ENCODE results near the gene SQSTM1. TPM values are rescaled to one million over a fixed set of nuclear protein-coding genes. Genes with fewer than 3 reads are reported as not detected.

Gene SQSTM1
- polyA plus RNA-seq, 4 donors: 135 to 217 (median 172) TPM

DNA sequence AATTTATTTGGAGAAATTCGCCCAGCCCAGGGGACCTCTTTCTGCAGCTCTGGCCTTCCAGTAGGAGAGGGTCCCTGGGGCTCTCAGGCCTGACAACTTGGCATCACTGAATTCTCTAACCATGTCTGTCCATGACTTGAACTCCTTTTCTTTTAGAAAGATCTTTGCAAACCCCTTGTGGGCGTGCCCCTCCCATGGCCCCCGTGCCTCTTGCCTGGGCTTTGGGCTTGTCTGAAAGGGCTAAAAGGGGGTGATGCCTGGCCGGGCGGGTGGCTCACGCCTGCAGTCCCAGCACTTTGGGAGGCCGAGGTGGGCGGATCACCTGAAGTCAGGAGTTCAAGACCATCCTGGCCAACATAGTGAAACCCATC is 3.2 kb upstream of the SQSTM1 start:
- Histone ChIP-seq H3K9me3 (ENCODE audit: control insufficient read depth in 2 of 2, insufficient read depth in 1 of 2, low read depth in 1 of 2, low read length in 1 of 2) (no peaks in the 10 kb centered on the region), H3K36me3 (ENCODE audit: control insufficient read depth in 3 of 3, insufficient read depth in 2 of 3, low read depth in 1 of 3, low read length in 3 of 3) (peaks cover 0 to 28% (median 0%) of the 10 kb centered on the region in 3 donors), H3K4me3 (ENCODE audit: low read depth in 1 of 3, low read length in 3 of 3) (peak overlapping the region in 2 of 3 donors; percentile 41 to 46), H3K27me3 (ENCODE audit: control insufficient read depth in 3 of 3, insufficient read depth in 3 of 3, low read length in 3 of 3) (no peaks in the 10 kb centered on the region), H3K27ac (ENCODE audit: low read depth in 1 of 3, low read length in 2 of 3) (no peak overlapping the region), H3K4me1 (ENCODE audit: control insufficient read depth in 3 of 3, insufficient read depth in 2 of 3, low read depth in 1 of 3, low read length in 2 of 3) (peaks cover 2 to 36% (median 10%) of the 10 kb centered on the region in 3 donors)
- DNase-seq (no peak), FAIRE-seq (no peak)
- WGBS, 3 donors: 79 to 88% (median 85%) methylated on average over 8 of the region's 8 CpGs

GRCh38 chr5:179817890-179818745 is 2.6 kb upstream of the SQSTM1 start:
- Histone ChIP-seq H3K36me3 (ENCODE audit: control insufficient read depth in 3 of 3, insufficient read depth in 2 of 3, low read depth in 1 of 3, low read length in 3 of 3) (peaks cover 2 to 30% (median 4%) of the 10 kb centered on the region in 3 donors), H3K27me3 (ENCODE audit: control insufficient read depth in 3 of 3, insufficient read depth in 3 of 3, low read length in 3 of 3) (no peaks in the 10 kb centered on the region), H3K9me3 (ENCODE audit: control insufficient read depth in 2 of 2, insufficient read depth in 1 of 2, low read depth in 1 of 2, low read length in 1 of 2) (no peaks in the 10 kb centered on the region), H3K4me3 (ENCODE audit: low read depth in 1 of 3, low read length in 3 of 3) (peak overlapping the region in 2 of 3 donors; percentile 28 to 35), H3K4me1 (ENCODE audit: control insufficient read depth in 3 of 3, insufficient read depth in 2 of 3, low read depth in 1 of 3, low read length in 2 of 3) (peaks cover 4 to 42% (median 10%) of the 10 kb centered on the region in 3 donors), H3K27ac (ENCODE audit: low read depth in 1 of 3, low read length in 2 of 3) (peak overlapping the region; percentile 63 to 97 (median 96))
- no peak for FAIRE-seq
- WGBS, 3 donors: 54 to 65% (median 58%) methylated on average over 13 to 14 of the region's 14 CpGs
- DNase-seq: no peak

DNA sequence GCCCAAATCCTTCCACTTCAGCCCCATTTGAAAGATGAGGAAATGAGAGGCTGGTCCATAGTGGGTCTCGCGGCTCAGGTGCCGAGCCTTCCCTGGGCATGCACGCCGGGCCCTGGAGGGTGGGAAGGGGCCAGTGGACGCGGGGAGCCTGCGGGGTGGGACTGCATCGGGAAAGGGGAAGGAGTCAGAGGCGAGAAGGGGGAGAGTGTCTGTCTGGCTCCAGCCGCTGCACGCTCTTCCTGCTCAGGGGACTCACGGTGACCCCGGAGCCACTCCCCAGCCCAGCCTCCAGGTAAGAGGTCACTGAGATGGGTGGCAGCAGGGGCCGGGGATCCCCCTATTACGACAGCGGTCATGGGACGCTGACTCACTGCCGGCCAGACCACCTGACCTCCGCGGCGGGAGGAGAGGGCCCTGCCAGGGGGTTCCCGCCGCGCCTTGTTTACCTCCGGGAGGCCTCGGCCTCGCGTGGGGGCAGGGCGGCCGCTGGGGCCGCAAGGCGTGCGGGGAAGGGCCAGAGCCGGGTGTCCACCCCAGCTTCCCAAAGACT is 1.9 kb upstream of the SQSTM1 start:
- Histone ChIP-seq H3K4me3 (ENCODE audit: low read depth in 1 of 3, low read length in 3 of 3) (peak overlapping the region; percentile 17 to 35 (median 28)), H3K9me3 (ENCODE audit: control insufficient read depth in 2 of 2, insufficient read depth in 1 of 2, low read depth in 1 of 2, low read length in 1 of 2) (no peaks in the 10 kb centered on the region), H3K4me1 (ENCODE audit: control insufficient read depth in 3 of 3, insufficient read depth in 2 of 3, low read depth in 1 of 3, low read length in 2 of 3) (peaks cover 4 to 47% (median 10%) of the 10 kb centered on the region in 3 donors), H3K27me3 (ENCODE audit: control insufficient read depth in 3 of 3, insufficient read depth in 3 of 3, low read length in 3 of 3) (no peaks in the 10 kb centered on the region), H3K36me3 (ENCODE audit: control insufficient read depth in 3 of 3, insufficient read depth in 2 of 3, low read depth in 1 of 3, low read length in 3 of 3) (peaks cover 4 to 31% (median 6%) of the 10 kb centered on the region in 3 donors), H3K27ac (ENCODE audit: low read depth in 1 of 3, low read length in 2 of 3) (peak overlapping the region; percentile 90 to 97 (median 96))
- DNase-seq (peak; percentile 96 to 99), FAIRE-seq (no peak)
- 0 to 2% (median 2%) methylated on average over 10 to 35 of the region's 35 CpGs for WGBS, 3 donors

DNA sequence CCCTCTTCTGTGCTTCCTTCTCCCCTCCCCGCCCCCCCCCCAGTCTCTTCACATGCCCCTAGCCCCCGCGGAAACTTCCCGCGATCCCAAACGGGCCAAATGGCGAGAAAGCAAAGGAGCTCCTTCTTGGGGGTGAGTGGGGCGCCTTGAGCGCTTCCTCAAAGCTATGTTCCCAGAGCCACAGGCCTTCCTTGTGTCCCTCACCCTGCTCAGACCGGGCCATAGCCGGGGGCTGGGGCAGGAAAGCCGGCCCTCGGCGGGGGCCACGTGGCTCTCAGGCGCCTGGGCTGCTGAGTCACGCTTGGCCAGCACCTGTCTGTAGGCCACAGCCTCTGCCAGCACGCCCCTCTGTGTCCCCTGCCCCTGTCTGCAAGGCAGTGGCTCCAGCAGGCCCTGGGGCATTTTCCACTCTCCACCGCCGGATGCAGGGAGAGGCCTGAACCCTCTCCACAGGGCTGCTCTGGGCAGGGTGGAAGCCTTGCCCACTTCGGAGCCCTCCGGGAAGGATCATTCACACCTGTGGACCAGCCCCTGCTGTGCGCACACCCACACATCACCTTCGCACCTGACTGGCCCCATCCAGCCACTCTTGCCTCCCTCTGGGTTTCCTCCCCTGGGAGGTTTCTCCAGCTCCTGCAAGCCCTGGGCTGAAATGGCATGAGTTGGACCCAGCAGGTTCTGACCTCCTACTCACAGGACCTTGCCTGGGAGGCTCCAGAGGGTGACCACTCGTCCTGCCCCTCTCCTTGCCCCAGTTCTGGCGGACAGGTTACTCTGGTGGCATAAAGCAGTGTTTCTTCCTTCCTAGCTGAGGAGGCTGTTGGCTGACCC is 1.2 kb upstream of the SQSTM1 start:
- no peaks in the 10 kb centered on the region for H3K9me3 ChIP-seq (ENCODE audit: control insufficient read depth in 2 of 2, insufficient read depth in 1 of 2, low read depth in 1 of 2, low read length in 1 of 2)
- H3K36me3 ChIP-seq (ENCODE audit: control insufficient read depth in 3 of 3, insufficient read depth in 2 of 3, low read depth in 1 of 3, low read length in 3 of 3): peaks cover 8 to 37% (median 8%) of the 10 kb centered on the region in 3 donors
- H3K27me3 ChIP-seq (ENCODE audit: control insufficient read depth in 3 of 3, insufficient read depth in 3 of 3, low read length in 3 of 3): no peaks in the 10 kb centered on the region
- H3K27ac ChIP-seq (ENCODE audit: low read depth in 1 of 3, low read length in 2 of 3): peak overlapping the region; percentile 90 to 97 (median 96)
- FAIRE-seq (no peak), DNase-seq (peak; percentile 54 to 80)
- peak overlapping the region in 2 of 3 donors; percentile 9 to 86 for H3K4me3 ChIP-seq (ENCODE audit: low read depth in 1 of 3, low read length in 3 of 3)
- peaks cover 6 to 53% (median 10%) of the 10 kb centered on the region in 3 donors for H3K4me1 ChIP-seq (ENCODE audit: control insufficient read depth in 3 of 3, insufficient read depth in 2 of 3, low read depth in 1 of 3, low read length in 2 of 3)
- 18 to 25% (median 22%) methylated on average over 25 to 26 of the region's 26 CpGs for WGBS, 3 donors

GRCh38 chr5:179820127-179820482 is 600 bp upstream of the SQSTM1 start:
- peak in 1 of 2 donors; percentile 50 for DNase-seq
- Histone ChIP-seq H3K27me3 (ENCODE audit: control insufficient read depth in 3 of 3, insufficient read depth in 3 of 3, low read length in 3 of 3) (no peaks in the 10 kb centered on the region), H3K36me3 (ENCODE audit: control insufficient read depth in 3 of 3, insufficient read depth in 2 of 3, low read depth in 1 of 3, low read length in 3 of 3) (peaks cover 8 to 41% (median 12%) of the 10 kb centered on the region in 3 donors), H3K9me3 (ENCODE audit: control insufficient read depth in 2 of 2, insufficient read depth in 1 of 2, low read depth in 1 of 2, low read length in 1 of 2) (no peaks in the 10 kb centered on the region), H3K27ac (ENCODE audit: low read depth in 1 of 3, low read length in 2 of 3) (peak overlapping the region; percentile 90 to 97 (median 96)), H3K4me3 (ENCODE audit: low read depth in 1 of 3, low read length in 3 of 3) (peak overlapping the region; percentile 86 to 98 (median 92)), H3K4me1 (ENCODE audit: control insufficient read depth in 3 of 3, insufficient read depth in 2 of 3, low read depth in 1 of 3, low read length in 2 of 3) (peaks cover 8 to 58% (median 10%) of the 10 kb centered on the region in 3 donors)
- no peak for FAIRE-seq
- 25 to 46% (median 36%) methylated on average over 11 to 12 of the region's 12 CpGs for whole genome bisulfite sequencing, 3 donors

- peaks cover 8 to 71% (median 14%) of the 10 kb centered on the region in 3 donors for H3K4me1 ChIP-seq (ENCODE audit: control insufficient read depth in 3 of 3, insufficient read depth in 2 of 3, low read depth in 1 of 3, low read length in 2 of 3)
- no peaks in the 10 kb centered on the region for H3K27me3 ChIP-seq (ENCODE audit: control insufficient read depth in 3 of 3, insufficient read depth in 3 of 3, low read length in 3 of 3)
- no peak for FAIRE-seq
- DNase-seq: peak; percentile 94 to 95
- peaks cover 17 to 48% (median 19%) of the 10 kb centered on the region in 3 donors for H3K36me3 ChIP-seq (ENCODE audit: control insufficient read depth in 3 of 3, insufficient read depth in 2 of 3, low read depth in 1 of 3, low read length in 3 of 3)
- WGBS, 3 donors: 0 to 1% (median 1%) methylated on average over 42 to 54 of the region's 54 CpGs
- H3K9me3 ChIP-seq (ENCODE audit: control insufficient read depth in 2 of 2, insufficient read depth in 1 of 2, low read depth in 1 of 2, low read length in 1 of 2): no peaks in the 10 kb centered on the region
- peak overlapping the region; percentile 86 to 98 (median 92) for H3K4me3 ChIP-seq (ENCODE audit: low read depth in 1 of 3, low read length in 3 of 3)
- peak overlapping the region; percentile 97 to 99 (median 99) for H3K27ac ChIP-seq (ENCODE audit: low read depth in 1 of 3, low read length in 2 of 3)
These were observed 773 bp downstream of the SQSTM1 start for GRCh38 chr5:179821298-179822058.

- DNase-seq (no peak), FAIRE-seq (no peak)
- H3K27me3 ChIP-seq (ENCODE audit: control insufficient read depth in 3 of 3, insufficient read depth in 3 of 3, low read length in 3 of 3): no peaks in the 10 kb centered on the region
- H3K27ac ChIP-seq (ENCODE audit: low read depth in 1 of 3, low read length in 2 of 3): peak overlapping the region in 2 of 3 donors; percentile 18 to 97
- peak overlapping the region in 2 of 3 donors; percentile 86 to 92 for H3K4me3 ChIP-seq (ENCODE audit: low read depth in 1 of 3, low read length in 3 of 3)
- peaks cover 8 to 77% (median 14%) of the 10 kb centered on the region in 3 donors for H3K4me1 ChIP-seq (ENCODE audit: control insufficient read depth in 3 of 3, insufficient read depth in 2 of 3, low read depth in 1 of 3, low read length in 2 of 3)
- H3K9me3 ChIP-seq (ENCODE audit: control insufficient read depth in 2 of 2, insufficient read depth in 1 of 2, low read depth in 1 of 2, low read length in 1 of 2): no peaks in the 10 kb centered on the region
- H3K36me3 ChIP-seq (ENCODE audit: control insufficient read depth in 3 of 3, insufficient read depth in 2 of 3, low read depth in 1 of 3, low read length in 3 of 3): peaks cover 17 to 53% (median 19%) of the 10 kb centered on the region in 3 donors
- 17 to 35% (median 21%) methylated on average over 3 of the region's 3 CpGs for WGBS, 3 donors
These were observed 1.3 kb downstream of the SQSTM1 start for GRCh38 chr5:179822059-179822432.

Measured in small intestine (tissue), 7 donors.